Osteoblast (primary cell): ENCODE data around the gene BOK. TPM values are rescaled to one million over a fixed set of nuclear protein-coding genes. Genes with fewer than 3 reads are reported as not detected.

ENCODE experiments used
- DNase-seq: peaks from one replicate; pipeline ENCODE4 v3.0.0; 2011; ENCODE audit warnings: low spot score, mixed read lengths; ENCODE audit not compliant: insufficient read length; ENCODE audit errors: missing footprints
- H2AFZ ChIP-seq: 2 replicates; pipeline ENCODE4 v1.6.0; 2011; ENCODE audit warnings: mild to moderate bottlenecking, low read length
- H3K27ac ChIP-seq: 2 replicates; pipeline ENCODE4 v1.5.1; 2011; ENCODE audit warnings: mild to moderate bottlenecking, low read depth, low read length, moderate library complexity
- H3K27me3 ChIP-seq: 2 replicates; pipeline ENCODE4 v1.6.0; 2012; ENCODE audit warnings: mild to moderate bottlenecking, control low read depth, inconsistent platforms, low read length, moderate library complexity; ENCODE audit not compliant: insufficient read depth
- H3K36me3 ChIP-seq: 2 replicates; pipeline ENCODE4 v1.5.1; 2011; ENCODE audit warnings: mild to moderate bottlenecking, low read length, control low read depth, moderate library complexity; ENCODE audit not compliant: insufficient read depth
- H3K4me1 ChIP-seq: 2 replicates; pipeline ENCODE4 v1.5.1; 2011; ENCODE audit warnings: mild to moderate bottlenecking, low read length, control low read depth, moderate library complexity; ENCODE audit not compliant: insufficient read depth
- H3K4me2 ChIP-seq: 2 replicates; pipeline ENCODE4 v1.6.0; 2011; ENCODE audit warnings: mild to moderate bottlenecking, low read length; ENCODE audit not compliant: insufficient read depth
- H3K4me3 ChIP-seq: fragments of 200-600 bp; sonication (generic); 3 replicates; pipeline ENCODE4 v1.5.1; 2012; ENCODE audit warnings: mild to moderate bottlenecking, low read length, inconsistent platforms; ENCODE audit not compliant: insufficient read depth
- H3K79me2 ChIP-seq: 2 replicates; pipeline ENCODE4 v1.6.0; 2012; ENCODE audit warnings: mild to moderate bottlenecking, low read length, control low read depth, inconsistent platforms; ENCODE audit not compliant: insufficient read depth
- H3K9me3 ChIP-seq: 2 replicates; pipeline ENCODE4 v1.5.1; 2011; ENCODE audit warnings: low read depth, low read length, control low read depth
- H4K20me1 ChIP-seq: 2 replicates; pipeline ENCODE4 v1.6.0; 2012; ENCODE audit warnings: mild to moderate bottlenecking, low read length, control low read depth; ENCODE audit not compliant: insufficient read depth
- total RNA-seq: library from RNA; depleted of rRNA; stranded (reverse); fragments of >200 nt; gene quantifications from 2 replicates; pipeline ENCODE4 v1.2.3, GENCODE V29; 2012
- TF ChIP-seq, protein P1 (sequence below): IDR thresholded peaks from 2 replicates; pipeline ENCODE4 v1.5.1; 2011; ENCODE audit warnings: mild to moderate bottlenecking, low read depth, low read length, moderate library complexity; ENCODE audit errors: extremely low read depth

BOK gene
- total RNA-seq, 1 donor: 41.3 TPM

DNA sequence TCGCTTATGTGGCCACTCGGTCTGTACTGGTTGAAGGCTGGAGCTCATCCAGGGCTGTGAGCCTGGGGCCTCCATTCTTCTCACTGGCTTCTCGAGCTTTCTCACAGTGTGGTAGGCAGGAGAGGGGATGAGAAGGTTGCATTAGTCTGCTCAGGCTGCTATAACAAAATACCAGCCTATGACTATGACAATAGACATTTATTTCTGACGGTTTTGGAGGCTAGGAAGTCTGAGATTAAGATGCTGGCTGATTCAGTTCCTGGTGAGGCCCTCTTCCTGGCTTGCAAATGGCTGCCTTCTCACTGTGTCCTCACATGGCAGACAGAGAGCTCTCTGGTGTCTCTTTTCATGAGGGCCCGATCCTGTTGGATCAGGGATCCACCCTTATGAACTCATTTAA is 44.0 kb upstream of the BOK start:
- H4K20me1 ChIP-seq: no peaks in the 10 kb centered on the region
- peaks cover 5% of the 10 kb centered on the region for H3K27me3 ChIP-seq
- TF ChIP-seq, protein P1, sequence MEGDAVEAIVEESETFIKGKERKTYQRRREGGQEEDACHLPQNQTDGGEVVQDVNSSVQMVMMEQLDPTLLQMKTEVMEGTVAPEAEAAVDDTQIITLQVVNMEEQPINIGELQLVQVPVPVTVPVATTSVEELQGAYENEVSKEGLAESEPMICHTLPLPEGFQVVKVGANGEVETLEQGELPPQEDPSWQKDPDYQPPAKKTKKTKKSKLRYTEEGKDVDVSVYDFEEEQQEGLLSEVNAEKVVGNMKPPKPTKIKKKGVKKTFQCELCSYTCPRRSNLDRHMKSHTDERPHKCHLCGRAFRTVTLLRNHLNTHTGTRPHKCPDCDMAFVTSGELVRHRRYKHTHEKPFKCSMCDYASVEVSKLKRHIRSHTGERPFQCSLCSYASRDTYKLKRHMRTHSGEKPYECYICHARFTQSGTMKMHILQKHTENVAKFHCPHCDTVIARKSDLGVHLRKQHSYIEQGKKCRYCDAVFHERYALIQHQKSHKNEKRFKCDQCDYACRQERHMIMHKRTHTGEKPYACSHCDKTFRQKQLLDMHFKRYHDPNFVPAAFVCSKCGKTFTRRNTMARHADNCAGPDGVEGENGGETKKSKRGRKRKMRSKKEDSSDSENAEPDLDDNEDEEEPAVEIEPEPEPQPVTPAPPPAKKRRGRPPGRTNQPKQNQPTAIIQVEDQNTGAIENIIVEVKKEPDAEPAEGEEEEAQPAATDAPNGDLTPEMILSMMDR: no peak
- no peak overlapping the region for H3K4me3 ChIP-seq
- no peaks in the 10 kb centered on the region for H3K79me2 ChIP-seq
- peaks cover 10% of the 10 kb centered on the region for H3K4me1 ChIP-seq
- no peaks in the 10 kb centered on the region for H3K9me3 ChIP-seq
- H2AFZ ChIP-seq: peak overlapping the region; percentile 71
- H3K27ac ChIP-seq: peak overlapping the region; percentile 2
- DNase-seq: peak; percentile 80
- H3K36me3 ChIP-seq: no peaks in the 10 kb centered on the region
- H3K4me2 ChIP-seq: no peak overlapping the region

DNA sequence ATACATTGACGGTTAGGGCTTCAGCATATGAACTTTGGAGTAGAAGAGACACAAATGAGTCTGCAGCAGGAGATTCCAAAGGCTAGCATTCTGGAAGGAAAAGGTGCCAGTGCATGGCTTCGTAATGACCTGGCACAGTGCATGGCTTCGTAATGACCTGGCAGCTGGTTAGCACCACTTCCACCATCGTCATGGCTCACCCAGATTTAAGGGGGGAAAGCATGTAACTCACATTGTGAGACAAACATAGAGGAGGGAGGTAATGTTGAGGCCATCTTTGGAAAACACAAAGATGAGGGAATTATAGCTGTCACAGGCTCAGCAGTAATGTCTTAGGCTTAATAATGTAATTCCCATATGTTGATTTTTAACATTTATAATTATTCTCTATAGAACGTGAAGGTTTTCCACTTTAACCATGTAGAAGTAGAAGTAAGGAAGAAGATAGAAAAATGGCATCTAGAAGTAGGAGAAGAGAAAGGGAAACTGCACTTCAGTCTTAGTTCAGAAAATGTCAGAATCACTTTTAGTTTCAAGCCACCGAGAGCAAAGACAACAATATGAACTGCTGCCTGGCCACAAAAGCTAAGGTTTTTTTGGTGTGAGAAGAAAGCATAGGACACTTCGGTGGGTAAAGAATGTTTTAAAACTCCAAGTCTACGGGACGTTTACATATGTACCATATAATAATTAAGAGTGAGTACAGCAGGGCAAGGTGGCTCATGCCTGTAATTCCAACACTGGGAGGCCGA is 43.4 kb upstream of the BOK start:
- H3K4me2 ChIP-seq: peak overlapping the region; percentile 27
- H2AFZ ChIP-seq: peak overlapping the region; percentile 71
- H4K20me1 ChIP-seq: no peaks in the 10 kb centered on the region
- TF ChIP-seq, protein P1: no peak
- peaks cover 10% of the 10 kb centered on the region for H3K27me3 ChIP-seq
- H3K4me3 ChIP-seq: no peak overlapping the region
- H3K27ac ChIP-seq: peak overlapping the region; percentile 2
- peak; percentile 61 for DNase-seq
- H3K4me1 ChIP-seq: peaks cover 13% of the 10 kb centered on the region
- H3K36me3 ChIP-seq: no peaks in the 10 kb centered on the region
- H3K9me3 ChIP-seq: no peaks in the 10 kb centered on the region
- no peaks in the 10 kb centered on the region for H3K79me2 ChIP-seq

GRCh38 chr2:241516520-241516965 is 42.0 kb upstream of the BOK start:
- Histone ChIP-seq H3K27ac (no peak overlapping the region), H2AFZ (no peak overlapping the region), H3K4me2 (no peak overlapping the region), H3K27me3 (peaks cover 15% of the 10 kb centered on the region), H3K4me3 (no peak overlapping the region), H3K4me1 (peaks cover 13% of the 10 kb centered on the region), H4K20me1 (no peaks in the 10 kb centered on the region), H3K36me3 (no peaks in the 10 kb centered on the region), H3K79me2 (no peaks in the 10 kb centered on the region), H3K9me3 (no peaks in the 10 kb centered on the region)
- TF ChIP-seq, protein P1: no peak
- peak; percentile 41 for DNase-seq

GRCh38 chr2:241517297-241517696 is 41.2 kb upstream of the BOK start:
- no peak overlapping the region for H3K4me3 ChIP-seq
- peaks cover 13% of the 10 kb centered on the region for H3K4me1 ChIP-seq
- H3K4me2 ChIP-seq: no peak overlapping the region
- DNase-seq: no peak
- TF ChIP-seq, protein P1: no peak
- H3K9me3 ChIP-seq: no peaks in the 10 kb centered on the region
- H2AFZ ChIP-seq: no peak overlapping the region
- no peak overlapping the region for H3K27ac ChIP-seq
- H3K79me2 ChIP-seq: no peaks in the 10 kb centered on the region
- H3K27me3 ChIP-seq: peaks cover 15% of the 10 kb centered on the region
- no peaks in the 10 kb centered on the region for H3K36me3 ChIP-seq
- no peaks in the 10 kb centered on the region for H4K20me1 ChIP-seq
